T-helper 1 cell treated with Interleukin-12 subunit alpha and Interleukin-12 subunit beta and Interleukin-4 antibody, amounts not matched to agents 30 ng/mL and 1 ng/mL, for 36 hours (primary cell): ENCODE data around the gene ALDH1L2. TPM values are rescaled to one million over a fixed set of nuclear protein-coding genes. Genes with fewer than 3 reads are reported as not detected.
"Not testable (repeated sequence)": the region's sequence is repeated elsewhere in the genome, so short reads cannot be mapped to it uniquely, and the experiment has no call there.

ENCODE experiments used
- intact Hi-C: fragments of 100-400 bp; cut with micrococcal nuclease; formaldehyde crosslinking; loops from one replicate; pipeline ENCODE4 v1.15.1; 2024
- total RNA-seq: library from RNA; stranded (reverse); gene quantifications from 2 replicates; pipeline ENCODE4 v1.2.3, GENCODE V29; 2022

ALDH1L2 gene
- total RNA-seq, 1 donor from 2014 or later, result 0.78 TPM

GRCh38 chr12:104986022-104986941 lies 98.0 kb downstream of the ALDH1L2 start, which contains the start of gene NOPCHAP1:
Gene NOPCHAP1 (plus strand): TSS chr12:104986316. CDS start chr12:104986353, 37 bp downstream.
- intact Hi-C loops, result loop anchor here (1.0 to 5.0 kb wide), 11 partner anchors 28 to 771 kb away; partner anchors contain the start of genes ALDH1L2, EID3, SLC41A2 and TXNRD1

GRCh38 chr12:104985206-104985605 lies 99.1 kb downstream of the ALDH1L2 start:
- intact Hi-C loops, result loop anchor here (5.0 kb wide), 3 partner anchors 52 to 683 kb away; partner anchors contain the start of gene EID3

DNA sequence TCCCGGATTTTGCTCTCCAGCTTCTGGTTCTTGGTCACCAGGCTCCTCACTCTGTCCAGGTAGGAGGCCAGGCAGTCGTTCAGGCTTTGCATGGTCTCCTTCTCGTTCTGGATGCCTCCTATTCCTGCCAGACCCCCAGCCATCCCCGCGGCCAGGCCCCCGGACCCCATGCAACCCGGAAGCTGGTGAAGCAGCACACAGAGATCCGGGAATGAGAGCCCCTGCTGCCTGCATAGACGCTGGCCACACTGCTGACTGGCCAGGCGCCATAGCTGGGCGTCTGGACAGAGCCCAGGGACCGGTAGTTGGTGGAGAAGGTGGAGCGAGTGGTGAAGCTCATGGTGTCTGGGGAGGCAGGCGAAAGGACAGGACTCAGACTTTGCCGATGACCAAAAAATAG lies 106.6 kb downstream of the ALDH1L2 start:
- intact Hi-C loops, result not testable (repeated sequence)

GRCh38 chr12:104976703-104977102 lies 107.6 kb downstream of the ALDH1L2 start:
- intact Hi-C loops, result no loop called here

DNA sequence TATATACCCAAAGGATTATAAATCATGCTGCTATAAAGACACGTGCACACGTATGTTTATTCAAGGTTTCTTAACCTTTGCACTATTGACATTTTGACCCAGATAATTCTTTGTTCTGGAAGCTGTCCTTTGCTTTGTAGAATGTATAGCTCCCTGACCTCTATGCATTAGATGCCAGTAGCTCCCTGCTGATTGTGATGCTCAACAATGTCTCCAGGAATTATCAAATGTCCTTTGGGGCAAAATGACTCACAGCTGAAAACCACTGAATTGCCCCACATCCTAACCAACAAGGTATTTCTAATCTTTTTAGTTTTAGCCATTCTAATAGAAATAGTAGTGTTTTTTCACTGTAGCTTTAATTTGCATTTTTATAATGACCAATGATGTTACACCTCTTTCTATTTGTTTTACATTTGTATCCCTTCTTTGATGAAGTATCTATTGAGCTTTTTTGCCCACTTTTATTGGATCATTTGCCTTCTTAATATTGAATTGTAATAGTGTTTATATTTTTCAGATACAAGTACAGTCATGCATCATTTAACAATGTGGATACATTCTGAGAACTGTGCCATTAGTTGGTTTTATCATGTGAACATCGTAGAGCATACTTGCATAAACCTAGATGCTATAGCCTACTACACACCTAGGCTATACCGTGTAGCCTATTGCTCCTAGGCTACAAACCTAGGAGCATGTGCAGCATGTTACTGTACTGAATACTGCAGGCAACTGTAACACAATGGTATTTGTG lies 108.5 kb downstream of the ALDH1L2 start:
- intact Hi-C loops, result no loop called here

DNA sequence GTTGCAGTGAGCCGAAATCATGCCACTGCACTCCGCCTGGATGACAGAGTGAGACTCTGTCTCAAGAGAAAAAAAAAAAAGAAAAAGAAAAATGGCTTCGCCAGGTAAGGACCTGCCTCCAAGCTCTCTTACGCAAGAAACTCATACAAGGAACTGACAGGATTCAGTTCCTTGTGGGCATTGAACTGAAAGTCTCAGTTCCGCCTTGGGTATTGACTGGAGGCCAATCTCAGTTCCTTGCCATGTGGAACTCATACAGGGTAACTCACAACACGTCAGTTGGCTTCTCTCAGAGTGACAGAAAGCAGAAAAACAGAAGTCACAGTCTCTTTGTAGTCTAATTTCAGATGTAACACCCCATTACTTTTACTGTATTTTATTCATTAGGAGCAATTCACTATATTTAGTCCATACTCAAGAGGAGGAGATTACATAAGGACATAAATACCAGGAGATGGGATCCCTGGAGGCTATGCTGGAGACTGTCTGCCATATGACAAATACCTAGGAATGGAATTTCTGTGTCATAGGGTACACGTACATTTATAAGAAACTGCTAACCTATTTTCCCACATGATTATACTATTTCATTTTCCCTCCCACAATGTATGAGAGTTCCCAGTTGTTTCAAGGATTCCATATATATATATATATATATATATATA lies 109.5 kb downstream of the ALDH1L2 start:
- intact Hi-C loops, result no loop called here

GRCh38 chr12:104973250-104973649 lies 111.0 kb downstream of the ALDH1L2 start:
- intact Hi-C loops, result no loop called here

DNA sequence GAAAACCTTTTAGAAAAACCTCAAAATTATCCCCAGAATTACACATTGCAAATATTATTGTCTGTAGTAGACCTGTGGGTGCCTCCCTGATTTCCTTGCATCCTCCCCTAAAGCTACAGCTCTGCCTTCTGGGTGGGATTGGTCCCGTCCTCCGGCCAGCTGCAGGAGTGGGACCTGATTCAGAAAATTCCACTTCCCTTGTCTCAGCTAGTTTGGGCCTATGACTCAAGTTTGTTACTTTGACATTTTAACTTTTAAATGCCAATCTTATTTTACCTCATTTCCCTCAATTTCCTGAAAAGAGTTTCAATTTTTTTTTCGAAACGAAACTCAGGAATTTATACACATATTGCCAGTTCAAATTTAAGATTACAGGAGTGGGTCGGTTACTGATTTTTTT lies 113.0 kb downstream of the ALDH1L2 start:
- intact Hi-C loops, result no loop called here

Other genes with a start within 250 kb of the ALDH1L2 start
- 20.0 and 22.3 TPM in 2 replicates for gene SLC41A2, start 126.2 kb downstream of the ALDH1L2 start, total RNA-seq
- 15.1 and 18.0 TPM in 2 replicates for gene NOPCHAP1, start 98.1 kb downstream of the ALDH1L2 start, total RNA-seq
- gene WASHC4, start 23.3 kb upstream of the ALDH1L2 start, total RNA-seq, result 52.8 and 58.7 TPM in 2 replicates
- gene APPL2, start 151.7 kb upstream of the ALDH1L2 start, total RNA-seq, result 25.4 and 26.0 TPM in 2 replicates
- 183 and 191 TPM in 2 replicates for gene C12orf75, start 246.2 kb upstream of the ALDH1L2 start, total RNA-seq